Measurements from ENCODE around the gene MYO7A.

Gene MYO7A

GRCh38 chr11:77244277-77245027 lies 116.4 kb downstream of the MYO7A start:
- Histone ChIP-seq H3K4me2 (ENCODE audit: low read depth, low read length) (no peak overlapping the region), H2AFZ (ENCODE audit: low read length) (no peak overlapping the region), H3F3A (ENCODE audit: insufficient read depth, low read length) (no peaks in the 10 kb centered on the region), H3K36me3 (replicated peaks; ENCODE audit: insufficient read depth, low read length) (no peaks in the 10 kb centered on the region), H3K4me1 (ENCODE audit: low read length) (no peaks in the 10 kb centered on the region), H3K27me3 (replicated peaks; ENCODE audit: insufficient read depth, low read length) (no peaks in the 10 kb centered on the region), H3K4me3 (ENCODE audit: low read length) (no peak overlapping the region), H3K9me3 (replicated peaks; ENCODE audit: insufficient read depth, low read length) (no peaks in the 10 kb centered on the region), H3K79me2 (ENCODE audit: low read length) (no peaks in the 10 kb centered on the region), H3K27ac (ENCODE audit: low read length) (no peak overlapping the region), H3K9ac (ENCODE audit: low read length) (no peak overlapping the region), H4K20me1 (ENCODE audit: insufficient read depth, low read length) (no peaks in the 10 kb centered on the region), H3K9me2 (replicated peaks; ENCODE audit: insufficient read depth, low read length) (no peaks in the 10 kb centered on the region)
- no peak for TF ChIP-seq EZH2 (optimal IDR thresholded peaks at IDR 0.05; ENCODE audit: low read depth, low read length)
- TF ChIP-seq EZH2phosphoT487 (IDR thresholded peaks at IDR 0.05; ENCODE audit: low read length): no peak
- TF ChIP-seq CTCF (IDR thresholded peaks at IDR 0.05; ENCODE audit: low read length): no peak
- DNase-seq: no peak

GRCh38 chr11:77249427-77249826 lies 121.4 kb downstream of the MYO7A start:
- Histone ChIP-seq H3K27me3 (replicated peaks; ENCODE audit: insufficient read depth, low read length) (no peaks in the 10 kb centered on the region), H4K20me1 (ENCODE audit: insufficient read depth, low read length) (no peaks in the 10 kb centered on the region), H3K36me3 (replicated peaks; ENCODE audit: insufficient read depth, low read length) (no peaks in the 10 kb centered on the region), H3K4me2 (ENCODE audit: low read depth, low read length) (no peak overlapping the region), H3K9me2 (replicated peaks; ENCODE audit: insufficient read depth, low read length) (no peaks in the 10 kb centered on the region), H2AFZ (ENCODE audit: low read length) (no peak overlapping the region), H3K9ac (ENCODE audit: low read length) (no peak overlapping the region), H3F3A (ENCODE audit: insufficient read depth, low read length) (no peaks in the 10 kb centered on the region), H3K4me1 (ENCODE audit: low read length) (no peaks in the 10 kb centered on the region), H3K27ac (ENCODE audit: low read length) (no peak overlapping the region), H3K9me3 (replicated peaks; ENCODE audit: insufficient read depth, low read length) (no peaks in the 10 kb centered on the region), H3K79me2 (ENCODE audit: low read length) (no peaks in the 10 kb centered on the region), H3K4me3 (ENCODE audit: low read length) (no peak overlapping the region)
- no peak for TF ChIP-seq EZH2 (optimal IDR thresholded peaks at IDR 0.05; ENCODE audit: low read depth, low read length)
- no peak for TF ChIP-seq CTCF (IDR thresholded peaks at IDR 0.05; ENCODE audit: low read length)
- TF ChIP-seq EZH2phosphoT487 (IDR thresholded peaks at IDR 0.05; ENCODE audit: low read length): no peak
- no peak for DNase-seq

GRCh38 chr11:77250881-77251640 lies 123.0 kb downstream of the MYO7A start:
- H3K36me3 ChIP-seq (replicated peaks; ENCODE audit: insufficient read depth, low read length): no peaks in the 10 kb centered on the region
- DNase-seq: no peak
- H3K79me2 ChIP-seq (ENCODE audit: low read length): no peaks in the 10 kb centered on the region
- H3K4me2 ChIP-seq (ENCODE audit: low read depth, low read length): no peak overlapping the region
- no peak overlapping the region for H3K27ac ChIP-seq (ENCODE audit: low read length)
- H3K4me1 ChIP-seq (ENCODE audit: low read length): no peaks in the 10 kb centered on the region
- no peaks in the 10 kb centered on the region for H4K20me1 ChIP-seq (ENCODE audit: insufficient read depth, low read length)
- no peak overlapping the region for H3K4me3 ChIP-seq (ENCODE audit: low read length)
- no peak overlapping the region for H3K9ac ChIP-seq (ENCODE audit: low read length)
- H3K27me3 ChIP-seq (replicated peaks; ENCODE audit: insufficient read depth, low read length): no peaks in the 10 kb centered on the region
- TF ChIP-seq CTCF (IDR thresholded peaks at IDR 0.05; ENCODE audit: low read length) (no peak), EZH2phosphoT487 (IDR thresholded peaks at IDR 0.05; ENCODE audit: low read length) (no peak), EZH2 (optimal IDR thresholded peaks at IDR 0.05; ENCODE audit: low read depth, low read length) (no peak)
- H3F3A ChIP-seq (ENCODE audit: insufficient read depth, low read length): no peaks in the 10 kb centered on the region
- H3K9me2 ChIP-seq (replicated peaks; ENCODE audit: insufficient read depth, low read length): no peaks in the 10 kb centered on the region
- H3K9me3 ChIP-seq (replicated peaks; ENCODE audit: insufficient read depth, low read length): no peaks in the 10 kb centered on the region
- no peak overlapping the region for H2AFZ ChIP-seq (ENCODE audit: low read length)

Measured in MM.1S (cell line).